ENCODE data around the gene NXN.

DNA sequence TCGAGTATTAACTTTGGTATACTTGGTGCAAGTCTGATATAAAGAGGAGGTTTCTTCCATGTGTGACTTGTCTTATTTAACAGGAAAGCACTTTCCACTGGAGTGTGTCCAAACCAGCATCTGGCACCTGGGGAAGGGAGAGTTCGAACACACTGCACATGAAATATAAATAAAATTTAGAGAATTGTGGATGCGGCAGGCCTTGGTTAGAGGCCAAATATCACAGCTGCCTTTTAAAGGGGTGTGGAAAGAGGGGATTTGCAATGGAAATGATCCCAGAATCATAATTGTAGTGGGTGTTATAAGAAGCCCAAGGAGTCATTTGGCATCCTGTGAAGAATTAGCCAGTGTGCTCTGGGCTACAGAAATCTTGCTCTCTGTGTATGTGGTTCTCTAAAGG lies 4.3 kb upstream of the NXN start:
- TF ChIP-seq, protein P1, sequence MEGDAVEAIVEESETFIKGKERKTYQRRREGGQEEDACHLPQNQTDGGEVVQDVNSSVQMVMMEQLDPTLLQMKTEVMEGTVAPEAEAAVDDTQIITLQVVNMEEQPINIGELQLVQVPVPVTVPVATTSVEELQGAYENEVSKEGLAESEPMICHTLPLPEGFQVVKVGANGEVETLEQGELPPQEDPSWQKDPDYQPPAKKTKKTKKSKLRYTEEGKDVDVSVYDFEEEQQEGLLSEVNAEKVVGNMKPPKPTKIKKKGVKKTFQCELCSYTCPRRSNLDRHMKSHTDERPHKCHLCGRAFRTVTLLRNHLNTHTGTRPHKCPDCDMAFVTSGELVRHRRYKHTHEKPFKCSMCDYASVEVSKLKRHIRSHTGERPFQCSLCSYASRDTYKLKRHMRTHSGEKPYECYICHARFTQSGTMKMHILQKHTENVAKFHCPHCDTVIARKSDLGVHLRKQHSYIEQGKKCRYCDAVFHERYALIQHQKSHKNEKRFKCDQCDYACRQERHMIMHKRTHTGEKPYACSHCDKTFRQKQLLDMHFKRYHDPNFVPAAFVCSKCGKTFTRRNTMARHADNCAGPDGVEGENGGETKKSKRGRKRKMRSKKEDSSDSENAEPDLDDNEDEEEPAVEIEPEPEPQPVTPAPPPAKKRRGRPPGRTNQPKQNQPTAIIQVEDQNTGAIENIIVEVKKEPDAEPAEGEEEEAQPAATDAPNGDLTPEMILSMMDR (IDR thresholded peaks at IDR 0.05), result no peak
- no peak for TF ChIP-seq POLR2A (IDR thresholded peaks at IDR 0.05)

Measured in Peyer's patch (tissue), 4 donors.